SU-DHL-6 (cell line): Measurements from ENCODE around the gene ZFAND3.

Experiments used
- EZH2phosphoT487 ChIP-seq: fragments of 200-600 bp; sonication (generic), shearing (Covaris generic); conservative IDR thresholded peaks from 2 replicates; pipeline ENCODE4 v1.6.1; 2018; ENCODE audit warnings: mild to moderate bottlenecking, antibody characterized with exemption, low read length, moderate library complexity, mixed read lengths
- TF ChIP-seq, protein P1 (sequence below): fragments of 200-600 bp; sonication (generic); IDR thresholded peaks from one replicate; pipeline ENCODE4 v1.5.1; 2017; ENCODE audit warnings: antibody characterized with exemption, mild to moderate bottlenecking, low read length, moderate library complexity; ENCODE audit not compliant: insufficient read depth, poor library complexity, severe bottlenecking

GRCh38 chr6:37848371-37848770, 28.8 kb downstream of the ZFAND3 start:
- TF ChIP-seq, protein P1, sequence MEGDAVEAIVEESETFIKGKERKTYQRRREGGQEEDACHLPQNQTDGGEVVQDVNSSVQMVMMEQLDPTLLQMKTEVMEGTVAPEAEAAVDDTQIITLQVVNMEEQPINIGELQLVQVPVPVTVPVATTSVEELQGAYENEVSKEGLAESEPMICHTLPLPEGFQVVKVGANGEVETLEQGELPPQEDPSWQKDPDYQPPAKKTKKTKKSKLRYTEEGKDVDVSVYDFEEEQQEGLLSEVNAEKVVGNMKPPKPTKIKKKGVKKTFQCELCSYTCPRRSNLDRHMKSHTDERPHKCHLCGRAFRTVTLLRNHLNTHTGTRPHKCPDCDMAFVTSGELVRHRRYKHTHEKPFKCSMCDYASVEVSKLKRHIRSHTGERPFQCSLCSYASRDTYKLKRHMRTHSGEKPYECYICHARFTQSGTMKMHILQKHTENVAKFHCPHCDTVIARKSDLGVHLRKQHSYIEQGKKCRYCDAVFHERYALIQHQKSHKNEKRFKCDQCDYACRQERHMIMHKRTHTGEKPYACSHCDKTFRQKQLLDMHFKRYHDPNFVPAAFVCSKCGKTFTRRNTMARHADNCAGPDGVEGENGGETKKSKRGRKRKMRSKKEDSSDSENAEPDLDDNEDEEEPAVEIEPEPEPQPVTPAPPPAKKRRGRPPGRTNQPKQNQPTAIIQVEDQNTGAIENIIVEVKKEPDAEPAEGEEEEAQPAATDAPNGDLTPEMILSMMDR: no peak
- TF ChIP-seq EZH2phosphoT487: no peak
